DMS 273 (cell line): ENCODE measurements around the gene THPO.

Source experiments
- DNase-seq: peaks from one replicate; lab custom pipeline; 2025; ENCODE audit not compliant: unreplicated experiment; lab: John Stamatoyannopoulos, UW

The THPO gene

GRCh38 chr3:184368116-184368515 is 9.9 kb downstream of the THPO start:
- no peak for DNase-seq

- no peak for DNase-seq
Observed at GRCh38 chr3:184366619-184367289, 11.3 kb downstream of the THPO start.

- DNase-seq, result peak; percentile 100
Observed at GRCh38 chr3:184362668-184363546, 15.1 kb downstream of the THPO start.

- peak; percentile 96 for DNase-seq
Observed at GRCh38 chr3:184361932-184362667, 15.9 kb downstream of the THPO start.

- peak; percentile 91 for DNase-seq
Observed at GRCh38 chr3:184361532-184361931, 16.5 kb downstream of the THPO start, which contains the start of the genes CLCN2 and POLR2H. CLCN2 (minus strand) TSS chr3:184361605; CDS start chr3:184361479, 126 bp downstream. POLR2H (plus strand) TSS chr3:184361710; CDS start chr3:184363493, 1,783 bp downstream.

- DNase-seq, result no peak
Observed at GRCh38 chr3:184360929-184361531, 17.0 kb downstream of the THPO start.

- DNase-seq, result no peak
Observed at GRCh38 chr3:184360070-184360928, 17.7 kb downstream of the THPO start.

GRCh38 chr3:184359610-184360009 is 18.4 kb downstream of the THPO start:
- DNase-seq, result no peak

- DNase-seq, result no peak
Observed at GRCh38 chr3:184358921-184359350, 19.1 kb downstream of the THPO start.

- no peak for DNase-seq
Observed at GRCh38 chr3:184358124-184358767, 19.8 kb downstream of the THPO start.

- DNase-seq, result no peak
Observed at GRCh38 chr3:184357248-184358123, 20.5 kb downstream of the THPO start.

GRCh38 chr3:184355261-184356040 is 22.6 kb downstream of the THPO start:
- DNase-seq, result no peak

- DNase-seq, result no peak
Observed at GRCh38 chr3:184354754-184355153, 23.3 kb downstream of the THPO start.

- peak; percentile 78 for DNase-seq
Observed at GRCh38 chr3:184354121-184354728, 23.8 kb downstream of the THPO start.

GRCh38 chr3:184353546-184353941 is 24.5 kb downstream of the THPO start:
- no peak for DNase-seq

- DNase-seq, result no peak
Observed at GRCh38 chr3:184352897-184353545, 25.0 kb downstream of the THPO start.
